A673 (cell line): ENCODE results near the gene XYLT2. TPM values are rescaled to one million over a fixed set of nuclear protein-coding genes. Genes with fewer than 3 reads are reported as not detected.

Experiments
- BruUV-seq: library from RNA; stranded (reverse); fragments of 400-500 nt; replicated peaks from 2 replicates; lab custom pipeline; 2021; lab: Mats Ljungman, UMichigan
- CTCF ChIA-PET: fragments of 300-600 bp; sonication (Branson Sonifier 250); formaldehyde crosslinking; loops from one replicate; lab custom pipeline; 2022; ENCODE audit warnings: antibody characterized with exemption; lab: Charles Lee
- POLR2A ChIA-PET: fragments of 300-600 bp; sonication (Branson Sonifier 250); formaldehyde crosslinking; loops from one replicate; lab custom pipeline; 2022; ENCODE audit warnings: antibody characterized with exemption; ENCODE audit not compliant: low non-redundant PET; lab: Charles Lee
- DNase-seq: peaks from one replicate; pipeline ENCODE4 v3.0.0-alpha.2; 2015; ENCODE audit warnings: low spot score
- H3K27ac ChIP-seq: fragments of 200-600 bp; sonication (generic); 2 replicates; pipeline ENCODE4 v1.5.1; 2016; ENCODE audit warnings: mixed run types, low read depth, mild to moderate bottlenecking, mixed read lengths, antibody characterized with exemption, low read length; ENCODE audit not compliant: poor library complexity, severe bottlenecking
- H3K27me3 ChIP-seq: fragments of 200-600 bp; sonication (generic); replicated peaks from 2 replicates; pipeline ENCODE4 v1.6.1; 2017; ENCODE audit warnings: mixed run types, low read depth, mild to moderate bottlenecking, mixed read lengths, antibody characterized with exemption, low read length; ENCODE audit not compliant: insufficient read depth, poor library complexity
- H3K36me3 ChIP-seq: fragments of 200-600 bp; sonication (generic); 2 replicates; pipeline ENCODE4 v1.6.1; 2016; ENCODE audit warnings: mixed run types, mild to moderate bottlenecking, mixed read lengths, antibody characterized with exemption, low read length; ENCODE audit not compliant: insufficient read depth, poor library complexity, severe bottlenecking
- H3K4me1 ChIP-seq: fragments of 200-600 bp; sonication (generic); 2 replicates; pipeline ENCODE4 v1.6.1; 2017; ENCODE audit warnings: mixed run types, mild to moderate bottlenecking, mixed read lengths, antibody characterized with exemption, low read length; ENCODE audit not compliant: insufficient read depth, poor library complexity, severe bottlenecking
- H3K4me3 ChIP-seq: fragments of 200-600 bp; sonication (generic); 2 replicates; pipeline ENCODE4 v1.5.1; 2016; ENCODE audit warnings: low read depth, mixed run types, mild to moderate bottlenecking, mixed read lengths, low read length; ENCODE audit not compliant: poor library complexity, severe bottlenecking
- H3K9me3 ChIP-seq: fragments of 200-600 bp; sonication (generic); 2 replicates; pipeline ENCODE4 v1.6.1; 2016; ENCODE audit warnings: mixed run types, low read depth, mild to moderate bottlenecking, mixed read lengths, antibody characterized with exemption, low read length; ENCODE audit not compliant: poor library complexity, severe bottlenecking
- EZH2 ChIP-seq: fragments of 200-600 bp; sonication (generic); IDR thresholded peaks from 2 replicates; pipeline ENCODE4 v1.6.1; 2017; ENCODE audit warnings: borderline replicate concordance, low read depth, mild to moderate bottlenecking, mixed read lengths, antibody characterized with exemption, low read length; ENCODE audit not compliant: poor library complexity, severe bottlenecking
- intact Hi-C: fragments of 100-400 bp; cut with micrococcal nuclease; formaldehyde crosslinking; loops from one replicate; pipeline ENCODE4 v1.10.0; 2022; ENCODE audit not compliant: unreplicated experiment
- total RNA-seq: library from RNA; stranded (reverse); gene quantifications from 2 replicates; pipeline ENCODE4 v1.2.3, GENCODE V29; 2021
- TF ChIP-seq, protein P1 (sequence below): fragments of 300-800, 200-600 bp; sonication (generic); conservative IDR thresholded peaks from 2 replicates; pipeline ENCODE4 v1.5.1; 2017; ENCODE audit warnings: low read depth, mild to moderate bottlenecking, antibody characterized with exemption, low read length, moderate library complexity, mixed read lengths

Gene XYLT2
- total RNA-seq, 1 experiment from 2014 or later: 15.8 TPM

DNA sequence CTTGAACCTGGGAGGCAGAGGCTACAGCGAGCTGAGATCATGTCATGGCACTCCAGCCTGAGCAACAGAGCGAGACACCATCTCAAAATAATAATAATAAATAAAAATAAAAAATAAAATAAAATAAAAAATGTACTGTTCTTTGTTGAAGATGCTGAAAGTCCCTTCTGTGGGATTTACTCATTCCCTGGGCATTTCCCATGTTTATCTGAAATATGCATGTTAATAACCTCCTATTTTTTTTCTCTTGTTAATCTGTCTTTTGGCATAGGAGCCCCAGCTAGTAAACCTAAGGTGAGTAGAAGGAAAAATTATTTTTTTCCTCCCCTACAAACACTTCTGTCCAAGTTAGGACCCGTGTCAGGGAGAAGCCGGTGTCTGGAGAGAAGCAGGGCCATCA, 37.3 kb upstream of the XYLT2 start:
- Histone ChIP-seq H3K27ac (no peak overlapping the region), H3K27me3 (peaks cover 59% of the 10 kb centered on the region), H3K4me1 (peaks cover 9% of the 10 kb centered on the region), H3K9me3 (no peaks in the 10 kb centered on the region), H3K4me3 (no peak overlapping the region), H3K36me3 (no peaks in the 10 kb centered on the region)
- POLR2A ChIA-PET: interaction anchor here (0.7 kb wide), 1 partner anchor 459 kb away, joined by 3 read pairs; no protein-coding TSS in a partner anchor
- CTCF ChIA-PET: interaction anchor here (0.6 kb wide), 1 partner anchor 113 kb away, joined by 3 read pairs; no protein-coding TSS in a partner anchor
- intact Hi-C loops: no loop called here
- TF ChIP-seq, protein P1, sequence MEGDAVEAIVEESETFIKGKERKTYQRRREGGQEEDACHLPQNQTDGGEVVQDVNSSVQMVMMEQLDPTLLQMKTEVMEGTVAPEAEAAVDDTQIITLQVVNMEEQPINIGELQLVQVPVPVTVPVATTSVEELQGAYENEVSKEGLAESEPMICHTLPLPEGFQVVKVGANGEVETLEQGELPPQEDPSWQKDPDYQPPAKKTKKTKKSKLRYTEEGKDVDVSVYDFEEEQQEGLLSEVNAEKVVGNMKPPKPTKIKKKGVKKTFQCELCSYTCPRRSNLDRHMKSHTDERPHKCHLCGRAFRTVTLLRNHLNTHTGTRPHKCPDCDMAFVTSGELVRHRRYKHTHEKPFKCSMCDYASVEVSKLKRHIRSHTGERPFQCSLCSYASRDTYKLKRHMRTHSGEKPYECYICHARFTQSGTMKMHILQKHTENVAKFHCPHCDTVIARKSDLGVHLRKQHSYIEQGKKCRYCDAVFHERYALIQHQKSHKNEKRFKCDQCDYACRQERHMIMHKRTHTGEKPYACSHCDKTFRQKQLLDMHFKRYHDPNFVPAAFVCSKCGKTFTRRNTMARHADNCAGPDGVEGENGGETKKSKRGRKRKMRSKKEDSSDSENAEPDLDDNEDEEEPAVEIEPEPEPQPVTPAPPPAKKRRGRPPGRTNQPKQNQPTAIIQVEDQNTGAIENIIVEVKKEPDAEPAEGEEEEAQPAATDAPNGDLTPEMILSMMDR: no peak
- no peak for TF ChIP-seq EZH2
- BruUV-seq: no TSS peak
- no peak for DNase-seq

DNA sequence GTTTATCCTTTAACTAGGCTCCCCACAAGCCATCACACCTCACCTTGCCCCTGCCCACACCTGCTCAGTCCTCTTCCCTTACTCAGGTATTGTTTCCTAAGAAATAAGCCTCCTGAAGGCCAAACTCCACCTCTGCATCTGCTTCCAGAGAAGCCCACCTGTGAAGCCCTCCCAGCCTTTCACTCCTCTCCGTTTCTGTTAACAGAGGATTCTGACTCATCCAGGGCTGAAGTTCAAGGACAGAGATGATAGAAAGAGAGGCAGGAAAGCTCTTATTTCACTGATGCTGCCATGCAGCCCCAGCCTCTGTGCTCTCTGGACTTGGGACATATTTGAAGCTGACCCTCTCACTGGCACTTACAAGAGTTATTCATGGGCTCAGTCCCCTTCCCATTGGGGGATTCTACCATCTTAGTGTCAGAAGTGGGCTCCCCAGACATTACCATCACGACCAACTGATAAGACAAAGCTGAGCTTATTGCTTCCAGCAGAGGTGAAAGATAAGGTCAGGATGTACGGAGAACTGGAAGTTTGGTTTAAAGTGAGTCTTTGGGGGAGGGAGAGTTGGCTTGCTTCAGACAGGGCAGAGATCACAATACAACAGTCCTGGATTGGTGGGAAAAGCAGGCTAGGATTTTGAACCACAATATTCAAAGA, 35.3 kb upstream of the XYLT2 start:
- Histone ChIP-seq H3K4me3 (no peak overlapping the region), H3K9me3 (no peaks in the 10 kb centered on the region), H3K36me3 (no peaks in the 10 kb centered on the region), H3K4me1 (peaks cover 5% of the 10 kb centered on the region), H3K27ac (no peak overlapping the region), H3K27me3 (peaks cover 77% of the 10 kb centered on the region)
- BruUV-seq: no TSS peak
- TF ChIP-seq EZH2: no peak
- TF ChIP-seq, protein P1: no peak
- no peak for DNase-seq
- CTCF ChIA-PET: no interaction called here
- POLR2A ChIA-PET: no interaction called here
- intact Hi-C loops: no loop called here

DNA sequence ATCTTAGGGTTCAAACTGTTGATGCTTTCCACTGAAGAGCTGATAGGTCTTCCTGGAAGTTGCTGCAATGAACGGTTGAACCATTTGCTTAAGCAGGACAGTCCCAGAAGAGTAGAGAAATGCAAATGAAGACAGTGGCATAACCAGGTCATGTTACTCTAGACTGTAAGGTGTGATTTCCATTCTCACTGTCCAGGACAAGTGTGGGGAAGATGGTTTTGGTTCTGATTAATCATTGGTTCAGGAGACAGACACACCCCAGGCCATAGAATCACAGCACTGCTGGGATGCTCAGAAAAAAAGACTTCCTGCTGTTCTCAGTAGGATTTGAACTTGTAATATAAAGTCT, 34.8 kb upstream of the XYLT2 start:
- POLR2A ChIA-PET: no interaction called here
- H3K4me3 ChIP-seq: no peak overlapping the region
- no peaks in the 10 kb centered on the region for H3K9me3 ChIP-seq
- intact Hi-C loops: no loop called here
- no peak for DNase-seq
- peaks cover 77% of the 10 kb centered on the region for H3K27me3 ChIP-seq
- H3K4me1 ChIP-seq: peaks cover 10% of the 10 kb centered on the region
- H3K36me3 ChIP-seq: no peaks in the 10 kb centered on the region
- H3K27ac ChIP-seq: no peak overlapping the region
- TF ChIP-seq EZH2: no peak
- TF ChIP-seq, protein P1: no peak
- CTCF ChIA-PET: no interaction called here
- no TSS peak for BruUV-seq
